HG03039 (cell line): Measurements from ENCODE around the gene PER2.
"Not testable (repeated sequence)": the region's sequence is repeated elsewhere in the genome, so short reads cannot be mapped to it uniquely, and the experiment has no call there.

Experiments used
- ATAC-seq: cut with Tn5 transposase; IDR thresholded peaks from one replicate; pipeline ENCODE4 v1.9.1; 2021; ENCODE audit warnings: mild to moderate bottlenecking, moderate library complexity; ENCODE audit not compliant: unreplicated experiment

PER2 gene

GRCh38 chr2:238287737-238288649, at the start of gene PER2:
PER2 (minus strand) TSS chr2:238288610; CDS start chr2:238277936, 10,674 bp downstream.
- peak; percentile 30 for ATAC-seq

GRCh38 chr2:238337846-238338245, 49.4 kb upstream of the PER2 start:
- ATAC-seq = no peak

GRCh38 chr2:238336793-238337444, 48.5 kb upstream of the PER2 start:
- ATAC-seq = no peak

- no peak for ATAC-seq
These were observed 47.7 kb upstream of the PER2 start for GRCh38 chr2:238336151-238336550.

GRCh38 chr2:238335591-238335990, 47.2 kb upstream of the PER2 start:
- not testable (repeated sequence) for ATAC-seq

GRCh38 chr2:238334885-238335284, 46.5 kb upstream of the PER2 start:
- no peak for ATAC-seq

- no peak for ATAC-seq
These were observed 43.5 kb upstream of the PER2 start for GRCh38 chr2:238331916-238332315.

GRCh38 chr2:238330391-238330790, 42.0 kb upstream of the PER2 start:
- ATAC-seq = no peak

- ATAC-seq = no peak
These were observed 39.3 kb upstream of the PER2 start for GRCh38 chr2:238327751-238328150.

GRCh38 chr2:238326801-238327365, 38.5 kb upstream of the PER2 start:
- ATAC-seq = no peak

- ATAC-seq = no peak
These were observed 37.3 kb upstream of the PER2 start for GRCh38 chr2:238325694-238326093.

GRCh38 chr2:238324248-238324647, 35.8 kb upstream of the PER2 start:
- ATAC-seq = not testable (repeated sequence)

- ATAC-seq = no peak
These were observed 33.6 kb upstream of the PER2 start for GRCh38 chr2:238322001-238322411.

GRCh38 chr2:238321467-238321866, 33.1 kb upstream of the PER2 start:
- no peak for ATAC-seq

- ATAC-seq = peak; percentile 24
These were observed 32.4 kb upstream of the PER2 start for GRCh38 chr2:238320648-238321281.

- ATAC-seq = peak; percentile 89
These were observed 31.8 kb upstream of the PER2 start, which contains the start of gene TRAF3IP1 for GRCh38 chr2:238320246-238320647. TRAF3IP1 (plus strand) TSS chr2:238320518; CDS start chr2:238320663, 145 bp downstream.

- no peak for ATAC-seq
These were observed 26.7 kb upstream of the PER2 start for GRCh38 chr2:238315031-238315595.

- no peak for ATAC-seq
These were observed 26.2 kb upstream of the PER2 start for GRCh38 chr2:238314576-238314975.

- ATAC-seq = no peak
These were observed 25.6 kb upstream of the PER2 start for GRCh38 chr2:238313991-238314350.

- no peak for ATAC-seq
These were observed 25.0 kb upstream of the PER2 start for GRCh38 chr2:238313289-238313990.
